A673 (cell line): Measurements from ENCODE around the gene LARP4. TPM values are rescaled to one million over a fixed set of nuclear protein-coding genes. Genes with fewer than 3 reads are reported as not detected.

Experiments
- BruUV-seq: library from RNA; stranded (reverse); fragments of 400-500 nt; replicated peaks from 2 replicates; lab custom pipeline; 2021; lab: Mats Ljungman, UMichigan
- CTCF ChIA-PET: fragments of 300-600 bp; sonication (Branson Sonifier 250); formaldehyde crosslinking; loops from one replicate; lab custom pipeline; 2022; ENCODE audit warnings: antibody characterized with exemption; lab: Charles Lee
- POLR2A ChIA-PET: fragments of 300-600 bp; sonication (Branson Sonifier 250); formaldehyde crosslinking; loops from one replicate; lab custom pipeline; 2022; ENCODE audit warnings: antibody characterized with exemption; ENCODE audit not compliant: low non-redundant PET; lab: Charles Lee
- DNase-seq: peaks from one replicate; pipeline ENCODE4 v3.0.0-alpha.2; 2015; ENCODE audit warnings: low spot score
- H3K27ac ChIP-seq: fragments of 200-600 bp; sonication (generic); 2 replicates; pipeline ENCODE4 v1.5.1; 2016; ENCODE audit warnings: mixed run types, low read depth, mild to moderate bottlenecking, mixed read lengths, antibody characterized with exemption, low read length; ENCODE audit not compliant: poor library complexity, severe bottlenecking
- H3K27me3 ChIP-seq: fragments of 200-600 bp; sonication (generic); replicated peaks from 2 replicates; pipeline ENCODE4 v1.6.1; 2017; ENCODE audit warnings: mixed run types, low read depth, mild to moderate bottlenecking, mixed read lengths, antibody characterized with exemption, low read length; ENCODE audit not compliant: insufficient read depth, poor library complexity
- H3K36me3 ChIP-seq: fragments of 200-600 bp; sonication (generic); 2 replicates; pipeline ENCODE4 v1.6.1; 2016; ENCODE audit warnings: mixed run types, mild to moderate bottlenecking, mixed read lengths, antibody characterized with exemption, low read length; ENCODE audit not compliant: insufficient read depth, poor library complexity, severe bottlenecking
- H3K4me1 ChIP-seq: fragments of 200-600 bp; sonication (generic); 2 replicates; pipeline ENCODE4 v1.6.1; 2017; ENCODE audit warnings: mixed run types, mild to moderate bottlenecking, mixed read lengths, antibody characterized with exemption, low read length; ENCODE audit not compliant: insufficient read depth, poor library complexity, severe bottlenecking
- H3K4me3 ChIP-seq: fragments of 200-600 bp; sonication (generic); 2 replicates; pipeline ENCODE4 v1.5.1; 2016; ENCODE audit warnings: low read depth, mixed run types, mild to moderate bottlenecking, mixed read lengths, low read length; ENCODE audit not compliant: poor library complexity, severe bottlenecking
- H3K9me3 ChIP-seq: fragments of 200-600 bp; sonication (generic); 2 replicates; pipeline ENCODE4 v1.6.1; 2016; ENCODE audit warnings: mixed run types, low read depth, mild to moderate bottlenecking, mixed read lengths, antibody characterized with exemption, low read length; ENCODE audit not compliant: poor library complexity, severe bottlenecking
- CTCF ChIP-seq: fragments of 300-800, 200-600 bp; sonication (generic); conservative IDR thresholded peaks from 2 replicates; pipeline ENCODE4 v1.5.1; 2017; ENCODE audit warnings: low read depth, mild to moderate bottlenecking, antibody characterized with exemption, low read length, moderate library complexity, mixed read lengths
- EZH2 ChIP-seq: fragments of 200-600 bp; sonication (generic); IDR thresholded peaks from 2 replicates; pipeline ENCODE4 v1.6.1; 2017; ENCODE audit warnings: borderline replicate concordance, low read depth, mild to moderate bottlenecking, mixed read lengths, antibody characterized with exemption, low read length; ENCODE audit not compliant: poor library complexity, severe bottlenecking
- intact Hi-C: fragments of 100-400 bp; cut with micrococcal nuclease; formaldehyde crosslinking; loops from one replicate; pipeline ENCODE4 v1.10.0; 2022; ENCODE audit not compliant: unreplicated experiment
- total RNA-seq: library from RNA; stranded (reverse); gene quantifications from 2 replicates; pipeline ENCODE4 v1.2.3, GENCODE V29; 2021

LARP4 gene
- total RNA-seq, 1 experiment from 2014 or later = 91.0 TPM

GRCh38 chr12:50458606-50459005, 57.9 kb downstream of the LARP4 start:
- CTCF ChIA-PET = no interaction called here
- DNase-seq = no peak

GRCh38 chr12:50467439-50467838, 66.8 kb downstream of the LARP4 start:
- no peak overlapping the region for H3K27ac ChIP-seq
- ChIA-PET POLR2A (no interaction called here), CTCF (no interaction called here)
- BruUV-seq = no TSS peak
- no peaks in the 10 kb centered on the region for H3K27me3 ChIP-seq
- TF ChIP-seq CTCF (no peak), EZH2 (no peak)
- intact Hi-C loops = no loop called here
- no peak for DNase-seq
- no peak overlapping the region for H3K4me3 ChIP-seq
- H3K4me1 ChIP-seq = no peaks in the 10 kb centered on the region
- no peaks in the 10 kb centered on the region for H3K9me3 ChIP-seq
- peaks cover 35% of the 10 kb centered on the region for H3K36me3 ChIP-seq

More at GRCh38 chr12:50458606-50459005, 57.9 kb downstream of the LARP4 start:
- no peak overlapping the region for H3K27ac ChIP-seq
- no peaks in the 10 kb centered on the region for H3K27me3 ChIP-seq
- H3K36me3 ChIP-seq = peaks cover 38% of the 10 kb centered on the region
- H3K4me3 ChIP-seq = no peak overlapping the region
- no peak for TF ChIP-seq EZH2
- no peak for TF ChIP-seq CTCF
- POLR2A ChIA-PET = no interaction called here
- H3K9me3 ChIP-seq = no peaks in the 10 kb centered on the region
- intact Hi-C loops = no loop called here
- peaks cover 3% of the 10 kb centered on the region for H3K4me1 ChIP-seq
- BruUV-seq = no TSS peak

- DNase-seq = no peak
- H3K4me1 ChIP-seq = no peaks in the 10 kb centered on the region
- no TSS peak for BruUV-seq
- intact Hi-C loops = no loop called here
- H3K9me3 ChIP-seq = no peaks in the 10 kb centered on the region
- TF ChIP-seq CTCF (no peak), EZH2 (no peak)
- POLR2A ChIA-PET = interaction anchor here (0.6 kb wide), 1 partner anchor 329 kb away, joined by 4 read pairs; no protein-coding TSS in a partner anchor
- no peak overlapping the region for H3K4me3 ChIP-seq
- no peak overlapping the region for H3K27ac ChIP-seq
- CTCF ChIA-PET = no interaction called here
- H3K36me3 ChIP-seq = peaks cover 51% of the 10 kb centered on the region
- no peaks in the 10 kb centered on the region for H3K27me3 ChIP-seq
These were observed 76.7 kb downstream of the LARP4 start for GRCh38 chr12:50477241-50477832.
